CD4-positive, CD25-positive, alpha-beta regulatory T cell (primary cell): ENCODE data around the gene ATP5PD. TPM values are rescaled to one million over a fixed set of nuclear protein-coding genes. Genes with fewer than 3 reads are reported as not detected.
"Not testable (repeated sequence)": the region's sequence is repeated elsewhere in the genome, so short reads cannot be mapped to it uniquely, and the experiment has no call there.

ENCODE experiments used
- ATAC-seq, 2 donors: fragments of 150-1000 bp; cut with Tn5 transposase; one replicate each; pipeline ENCODE4 v1.10.0; 2021; ENCODE audit warnings: low read depth in 2 of 2, moderate number of reproducible peaks in 2 of 2, moderate library complexity in 1 of 2
- DNase-seq, 3 donors: peaks; one replicate each; pipeline versions ENCODE4 v3.0.0 to v3.0.0-alpha.2; 2012 to 2022; ENCODE audit warnings: mixed read lengths in 1 of 3
- H3K27ac ChIP-seq: one replicate; pipeline ENCODE4 v1.7.0; 2013; ENCODE audit warnings: mild to moderate bottlenecking, low read length; ENCODE audit not compliant: insufficient read depth, poor library complexity, severe bottlenecking
- H3K27me3 ChIP-seq: one replicate; pipeline ENCODE4 v1.7.0; 2013; ENCODE audit warnings: low read length; ENCODE audit not compliant: control insufficient read depth, insufficient read depth
- H3K36me3 ChIP-seq: one replicate; pipeline ENCODE4 v1.7.0; 2013; ENCODE audit warnings: mild to moderate bottlenecking, low read length, moderate library complexity; ENCODE audit not compliant: control insufficient read depth, insufficient read depth
- H3K4me1 ChIP-seq: 2 replicates; pipeline ENCODE4 v1.7.0; 2013; ENCODE audit warnings: mild to moderate bottlenecking, low read length; ENCODE audit not compliant: insufficient read depth, control insufficient read depth, poor library complexity, severe bottlenecking
- H3K4me3 ChIP-seq: one replicate; pipeline ENCODE4 v1.7.0; 2013; ENCODE audit warnings: low read depth, mild to moderate bottlenecking, low read length, moderate library complexity
- H3K9me3 ChIP-seq, 2 experiments: 1 replicate in 1 of 2; 2 replicates in 1 of 2; pipeline ENCODE4 v1.7.0; 2013; ENCODE audit warnings: low read length in 2 of 2, mild to moderate bottlenecking in 1 of 2, moderate library complexity in 1 of 2; ENCODE audit not compliant: control insufficient read depth in 2 of 2
- H3K27ac Mint-ChIP-seq, 3 donors: one replicate each; pipeline ENCODE4 v1.8.0; 2020 to 2022; ENCODE audit warnings: mild to moderate bottlenecking in 3 of 3, mixed read lengths in 3 of 3, moderate library complexity in 2 of 3
- H3K27me3 Mint-ChIP-seq: one replicate; pipeline ENCODE4 v1.8.0; 2022; ENCODE audit warnings: mild to moderate bottlenecking, mixed read lengths
- H3K36me3 Mint-ChIP-seq: one replicate; pipeline ENCODE4 v1.8.0; 2020; ENCODE audit warnings: mixed read lengths
- H3K4me1 Mint-ChIP-seq, 4 donors: one replicate each; pipeline ENCODE4 v1.8.0; 2020 to 2022; ENCODE audit warnings: mixed read lengths in 4 of 4, mild to moderate bottlenecking in 1 of 4
- H3K4me3 Mint-ChIP-seq, 4 donors: one replicate each; pipeline ENCODE4 v1.8.0; 2020 to 2022; ENCODE audit warnings: mild to moderate bottlenecking in 4 of 4, mixed read lengths in 4 of 4, moderate library complexity in 3 of 4
- H3K9me3 Mint-ChIP-seq, 7 donors: one replicate each; pipeline ENCODE4 v1.8.0; 2020 to 2022; ENCODE audit warnings: mixed read lengths in 7 of 7, mild to moderate bottlenecking in 3 of 7, moderate library complexity in 2 of 7
- polyA plus RNA-seq, 4 donors: library from polyadenylated mRNA; unstranded; fragments of 300-500 nt; fragmentation: Illumina TruSeq; gene quantifications; one replicate each; pipeline ENCODE4 v1.2.3, GENCODE V29; 2021
- total RNA-seq: library from RNA; stranded (reverse); gene quantifications from one replicate; pipeline ENCODE4 v1.2.3, GENCODE V29; 2022

ATP5PD gene
- total and polyA plus RNA-seq, 5 donors from 2014 or later: 139 to 536 (median 447) TPM

GRCh38 chr17:75073618-75074047 lies 26.9 kb upstream of the ATP5PD start:
- H3K27me3 ChIP-seq: no peaks in the 10 kb centered on the region
- no peaks in the 10 kb centered on the region for H3K27me3 Mint-ChIP-seq
- H3K4me3 Mint-ChIP-seq: peak overlapping the region in 1 of 4 donors; percentile 43
- no peaks in the 10 kb centered on the region for H3K9me3 ChIP-seq
- no peak overlapping the region for H3K27ac Mint-ChIP-seq
- no peaks in the 10 kb centered on the region for H3K9me3 Mint-ChIP-seq
- H3K36me3 ChIP-seq: no peaks in the 10 kb centered on the region
- no peaks in the 10 kb centered on the region for H3K36me3 Mint-ChIP-seq
- peaks cover 0 to 17% (median 5%) of the 10 kb centered on the region in 4 donors for H3K4me1 Mint-ChIP-seq
- DNase-seq: no peak
- ATAC-seq: no peak
- no peak overlapping the region for H3K27ac ChIP-seq
- H3K4me1 ChIP-seq: peaks cover 17% of the 10 kb centered on the region
- H3K4me3 ChIP-seq: no peak overlapping the region

- H3K4me1 Mint-ChIP-seq: peaks cover 0 to 17% (median 8%) of the 10 kb centered on the region in 4 donors
- not testable (repeated sequence) for H3K27me3 Mint-ChIP-seq, H3K9me3 ChIP-seq, H3K27me3 ChIP-seq, H3K36me3 Mint-ChIP-seq, ATAC-seq, H3K9me3 Mint-ChIP-seq, H3K27ac ChIP-seq, DNase-seq, H3K4me3 Mint-ChIP-seq, H3K36me3 ChIP-seq, H3K4me3 ChIP-seq, H3K27ac Mint-ChIP-seq
- H3K4me1 ChIP-seq: peaks cover 13% of the 10 kb centered on the region
Measured at GRCh38 chr17:75072909-75073308, 26.1 kb upstream of the ATP5PD start.

GRCh38 chr17:75071478-75072271 lies 24.9 kb upstream of the ATP5PD start:
- not testable (repeated sequence) for H3K27ac ChIP-seq, H3K27me3 Mint-ChIP-seq, DNase-seq, H3K4me3 Mint-ChIP-seq, ATAC-seq, H3K27ac Mint-ChIP-seq, H3K9me3 ChIP-seq, H3K36me3 ChIP-seq, H3K9me3 Mint-ChIP-seq, H3K36me3 Mint-ChIP-seq, H3K4me3 ChIP-seq, H3K4me1 ChIP-seq, H3K27me3 ChIP-seq
- H3K4me1 Mint-ChIP-seq: peaks cover 0 to 19% (median 9%) of the 10 kb centered on the region in 4 donors

- no peaks in the 10 kb centered on the region for H3K9me3 ChIP-seq
- peaks cover 6% of the 10 kb centered on the region for H3K4me1 ChIP-seq
- Mint-ChIP-seq H3K9me3 (no peaks in the 10 kb centered on the region), H3K4me3 (no peak overlapping the region), H3K27me3 (no peaks in the 10 kb centered on the region), H3K27ac (peak overlapping the region in 2 of 3 donors; percentile 38 to 71), H3K36me3 (no peaks in the 10 kb centered on the region), H3K4me1 (peaks cover 0 to 23% (median 11%) of the 10 kb centered on the region in 4 donors)
- DNase-seq (peak in 1 of 3 donors; percentile 51), ATAC-seq (no peak)
- no peaks in the 10 kb centered on the region for H3K27me3 ChIP-seq
- no peak overlapping the region for H3K27ac ChIP-seq
- no peak overlapping the region for H3K4me3 ChIP-seq
- H3K36me3 ChIP-seq: peaks cover 3% of the 10 kb centered on the region
Measured at GRCh38 chr17:75069783-75070182, 23.0 kb upstream of the ATP5PD start.

GRCh38 chr17:75068750-75069149 lies 22.0 kb upstream of the ATP5PD start:
- H3K36me3 ChIP-seq: peaks cover 13% of the 10 kb centered on the region
- Mint-ChIP-seq H3K4me1 (peaks cover 0 to 23% (median 11%) of the 10 kb centered on the region in 4 donors), H3K27me3 (no peaks in the 10 kb centered on the region), H3K4me3 (no peak overlapping the region), H3K36me3 (peaks cover 4% of the 10 kb centered on the region), H3K27ac (peak overlapping the region in 1 of 3 donors; percentile 56), H3K9me3 (no peaks in the 10 kb centered on the region)
- ATAC-seq (no peak), DNase-seq (no peak)
- no peak overlapping the region for H3K4me3 ChIP-seq
- no peak overlapping the region for H3K27ac ChIP-seq
- peaks cover 6% of the 10 kb centered on the region for H3K4me1 ChIP-seq
- no peaks in the 10 kb centered on the region for H3K9me3 ChIP-seq
- H3K27me3 ChIP-seq: no peaks in the 10 kb centered on the region

- DNase-seq: peak in 1 of 3 donors; percentile 80
- Histone ChIP-seq H3K4me1 (peaks cover 6% of the 10 kb centered on the region), H3K4me3 (peak overlapping the region; percentile 19), H3K27ac (no peak overlapping the region), H3K36me3 (peaks cover 22% of the 10 kb centered on the region), H3K27me3 (no peaks in the 10 kb centered on the region), H3K9me3 (no peaks in the 10 kb centered on the region)
- peak; percentile 70 to 78 for ATAC-seq
- Mint-ChIP-seq H3K9me3 (no peaks in the 10 kb centered on the region), H3K27ac (peak overlapping the region in 2 of 3 donors; percentile 73 to 87), H3K4me1 (peaks cover 0 to 24% (median 13%) of the 10 kb centered on the region in 4 donors), H3K4me3 (peak overlapping the region in 3 of 4 donors; percentile 45 to 69 (median 60)), H3K27me3 (no peaks in the 10 kb centered on the region), H3K36me3 (peaks cover 4% of the 10 kb centered on the region)
Measured at GRCh38 chr17:75067856-75068255, 21.1 kb upstream of the ATP5PD start.

GRCh38 chr17:75065562-75066151 lies 18.9 kb upstream of the ATP5PD start:
- Histone ChIP-seq H3K4me1 (peaks cover 6% of the 10 kb centered on the region), H3K9me3 (no peaks in the 10 kb centered on the region), H3K4me3 (no peak overlapping the region), H3K27ac (no peak overlapping the region), H3K27me3 (no peaks in the 10 kb centered on the region), H3K36me3 (peaks cover 42% of the 10 kb centered on the region)
- Mint-ChIP-seq H3K9me3 (no peaks in the 10 kb centered on the region), H3K27me3 (no peaks in the 10 kb centered on the region), H3K36me3 (peaks cover 8% of the 10 kb centered on the region), H3K4me1 (peaks cover 0 to 24% (median 13%) of the 10 kb centered on the region in 4 donors), H3K4me3 (no peak overlapping the region), H3K27ac (peak overlapping the region in 2 of 3 donors; percentile 31 to 72)
- DNase-seq: no peak
- ATAC-seq: no peak
